ENCODE measurements around the gene SLC9A9.

The SLC9A9 gene

DNA sequence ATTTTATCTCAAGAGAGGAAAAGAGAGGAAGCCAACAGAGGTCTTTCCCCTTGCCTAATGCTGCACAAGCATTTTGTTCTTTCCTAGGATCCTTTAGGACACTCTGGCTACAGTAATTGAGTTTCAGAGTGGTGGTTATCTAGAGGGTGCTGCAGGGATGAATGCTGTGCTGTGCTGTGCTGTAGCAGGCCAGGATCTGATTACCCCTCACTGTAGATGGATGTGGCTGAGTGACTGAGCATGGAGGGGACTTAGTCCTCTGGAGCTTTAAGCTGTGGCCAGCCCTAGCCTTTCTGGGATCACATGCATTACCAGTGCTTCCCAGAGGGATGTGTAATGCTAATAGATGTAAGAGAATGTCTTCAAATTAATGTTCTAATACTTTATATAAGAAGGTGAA, 94.8 kb downstream of the SLC9A9 start:
- TF ChIP-seq, protein P1, sequence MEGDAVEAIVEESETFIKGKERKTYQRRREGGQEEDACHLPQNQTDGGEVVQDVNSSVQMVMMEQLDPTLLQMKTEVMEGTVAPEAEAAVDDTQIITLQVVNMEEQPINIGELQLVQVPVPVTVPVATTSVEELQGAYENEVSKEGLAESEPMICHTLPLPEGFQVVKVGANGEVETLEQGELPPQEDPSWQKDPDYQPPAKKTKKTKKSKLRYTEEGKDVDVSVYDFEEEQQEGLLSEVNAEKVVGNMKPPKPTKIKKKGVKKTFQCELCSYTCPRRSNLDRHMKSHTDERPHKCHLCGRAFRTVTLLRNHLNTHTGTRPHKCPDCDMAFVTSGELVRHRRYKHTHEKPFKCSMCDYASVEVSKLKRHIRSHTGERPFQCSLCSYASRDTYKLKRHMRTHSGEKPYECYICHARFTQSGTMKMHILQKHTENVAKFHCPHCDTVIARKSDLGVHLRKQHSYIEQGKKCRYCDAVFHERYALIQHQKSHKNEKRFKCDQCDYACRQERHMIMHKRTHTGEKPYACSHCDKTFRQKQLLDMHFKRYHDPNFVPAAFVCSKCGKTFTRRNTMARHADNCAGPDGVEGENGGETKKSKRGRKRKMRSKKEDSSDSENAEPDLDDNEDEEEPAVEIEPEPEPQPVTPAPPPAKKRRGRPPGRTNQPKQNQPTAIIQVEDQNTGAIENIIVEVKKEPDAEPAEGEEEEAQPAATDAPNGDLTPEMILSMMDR (IDR thresholded peaks at IDR 0.05; ENCODE audit: control insufficient read depth, extremely low read depth, insufficient read depth) = no peak
- DNase-seq (ENCODE audit: low read depth) = no peak

DNA sequence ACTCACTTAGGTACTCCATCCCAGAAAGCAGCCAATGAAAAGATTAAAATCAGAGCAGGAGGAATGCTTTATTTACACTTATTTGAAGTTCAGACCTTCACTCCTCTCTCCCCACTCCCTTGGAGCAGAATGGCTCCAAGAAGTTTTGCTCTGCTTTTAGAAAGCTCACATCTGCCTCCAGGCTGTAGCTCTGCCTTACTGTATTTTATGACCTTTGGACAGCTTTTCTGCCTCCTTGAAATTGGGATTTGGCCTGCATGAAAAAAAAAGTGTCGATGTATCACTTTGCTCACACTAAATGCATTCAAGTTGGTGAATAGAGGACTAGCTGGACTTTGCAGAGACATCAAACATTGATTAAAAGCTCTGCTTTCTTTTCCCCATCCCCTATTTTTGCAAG, 95.3 kb downstream of the SLC9A9 start:
- H3K4me3 ChIP-seq (ENCODE audit: low read depth, low read length) = no peak overlapping the region
- DNase-seq (ENCODE audit: low read depth) = no peak
- TF ChIP-seq, protein P1 (IDR thresholded peaks at IDR 0.05; ENCODE audit: control insufficient read depth, extremely low read depth, insufficient read depth) = no peak

More for the DNA sequence above, 94.8 kb downstream of the SLC9A9 start:
- no peak overlapping the region for H3K4me3 ChIP-seq (ENCODE audit: low read depth, low read length)

DNA sequence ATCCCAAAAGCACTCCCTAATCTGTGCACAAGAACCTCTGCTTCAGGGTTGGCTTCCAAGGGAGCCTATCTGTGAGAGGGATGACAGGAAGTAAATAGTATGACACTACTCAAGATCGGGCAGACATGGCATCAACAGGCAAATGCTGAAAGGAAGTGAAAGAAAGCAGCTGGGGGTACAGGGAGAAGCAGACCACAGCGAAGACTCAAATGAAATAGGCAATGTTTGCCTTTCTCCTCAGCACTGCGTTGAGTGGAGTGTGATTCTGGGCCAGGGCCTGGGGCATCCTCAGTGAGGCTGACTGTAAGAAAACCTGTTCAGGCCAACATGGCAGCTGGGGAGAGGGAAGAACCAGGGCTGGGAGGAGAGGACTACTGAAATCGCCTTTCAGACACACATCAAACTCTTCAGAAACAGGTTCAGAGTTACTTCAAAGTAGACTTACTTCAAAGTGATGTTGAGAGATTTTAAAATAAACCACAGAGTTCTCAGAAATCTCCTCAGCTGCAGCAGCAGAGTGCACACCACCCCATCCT, 96.6 kb downstream of the SLC9A9 start:
- TF ChIP-seq, protein P1 (IDR thresholded peaks at IDR 0.05; ENCODE audit: control insufficient read depth, extremely low read depth, insufficient read depth) = no peak
- H3K4me3 ChIP-seq (ENCODE audit: low read depth, low read length) = no peak overlapping the region

DNA sequence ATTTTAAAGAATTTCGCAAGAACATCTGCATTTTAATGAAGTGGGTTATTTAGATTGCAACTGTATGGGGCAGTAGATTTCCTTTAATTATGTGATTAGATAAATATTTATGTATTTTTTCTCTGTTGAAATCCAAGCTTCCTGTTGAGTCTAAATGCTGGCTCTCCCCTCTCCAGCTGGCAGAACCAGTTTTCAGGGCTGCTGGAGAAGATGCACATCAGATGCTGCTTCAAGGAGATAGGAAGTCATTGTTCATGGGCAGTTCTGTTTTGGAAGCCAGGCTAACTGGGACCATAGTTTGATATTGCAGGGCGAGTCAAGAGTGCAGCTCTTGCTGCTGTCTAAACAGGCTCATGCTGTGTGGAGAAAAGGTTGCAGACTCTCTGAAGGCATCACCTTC, 97.4 kb downstream of the SLC9A9 start:
- TF ChIP-seq, protein P1 (IDR thresholded peaks at IDR 0.05; ENCODE audit: control insufficient read depth, extremely low read depth, insufficient read depth) = no peak
- H3K4me3 ChIP-seq (ENCODE audit: low read depth, low read length) = no peak overlapping the region
- peak; percentile 4 for DNase-seq (ENCODE audit: low read depth)

More for the DNA sequence above, 96.6 kb downstream of the SLC9A9 start:
- no peak for DNase-seq (ENCODE audit: low read depth)

DNA sequence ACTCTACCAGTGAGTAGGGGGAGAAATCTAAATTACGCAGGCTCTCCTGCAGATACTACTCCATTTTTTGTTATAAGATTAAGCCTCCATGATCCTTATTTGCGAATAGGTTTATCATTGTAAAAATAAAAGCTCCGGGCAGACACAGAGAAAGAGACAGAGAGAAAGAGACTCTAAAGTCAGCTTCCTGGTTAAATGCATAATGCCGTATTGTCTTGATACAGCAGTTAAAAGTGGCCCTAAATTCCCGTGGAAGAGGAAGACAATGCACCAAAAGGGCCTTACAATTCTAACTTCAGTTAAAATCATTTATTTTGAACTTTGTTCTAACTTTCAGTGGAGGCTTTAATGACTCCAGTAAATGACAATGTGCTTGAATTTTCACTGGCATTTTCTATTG, 98.3 kb downstream of the SLC9A9 start:
- DNase-seq (ENCODE audit: low read depth) = no peak
- TF ChIP-seq, protein P1 (IDR thresholded peaks at IDR 0.05; ENCODE audit: control insufficient read depth, extremely low read depth, insufficient read depth) = no peak
- no peak overlapping the region for H3K4me3 ChIP-seq (ENCODE audit: low read depth, low read length)

DNA sequence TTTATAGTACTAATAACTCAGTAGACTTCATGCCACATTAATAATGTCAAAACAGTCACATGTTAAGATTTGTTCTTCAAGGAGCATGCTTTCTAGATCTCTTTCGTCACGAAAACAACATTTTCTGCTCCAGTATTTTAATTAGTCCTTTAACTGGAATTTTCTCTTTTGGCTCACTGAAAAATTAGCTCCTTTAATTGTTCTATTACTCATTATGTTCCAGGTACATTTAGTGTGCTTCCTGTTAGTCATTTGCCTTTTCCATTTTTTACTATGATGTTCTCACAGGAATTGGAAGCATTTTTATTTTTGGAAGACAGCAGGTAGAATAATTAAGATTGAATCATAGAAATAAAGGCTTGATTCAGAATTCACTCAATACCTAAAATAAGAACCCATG, 111.2 kb downstream of the SLC9A9 start:
- no peak overlapping the region for H3K4me3 ChIP-seq (ENCODE audit: low read depth, low read length)
- TF ChIP-seq, protein P1 (IDR thresholded peaks at IDR 0.05; ENCODE audit: control insufficient read depth, extremely low read depth, insufficient read depth) = no peak
- DNase-seq (ENCODE audit: low read depth) = no peak
